GM10847 (cell line): Measurements from ENCODE around the gene ERICH6B.

Experiments used
- POLR2A ChIP-seq: IDR thresholded peaks from 2 replicates; pipeline ENCODE4 v1.6.1; 2011; ENCODE audit not compliant: insufficient read length; ENCODE audit errors: extremely low read depth

The ERICH6B gene

GRCh38 chr13:45548281-45548680, 67.3 kb downstream of the ERICH6B start:
- no peak for TF ChIP-seq POLR2A

- no peak for TF ChIP-seq POLR2A
These were observed 69.2 kb downstream of the ERICH6B start for GRCh38 chr13:45546410-45546765.

- no peak for TF ChIP-seq POLR2A
These were observed 69.7 kb downstream of the ERICH6B start for GRCh38 chr13:45545686-45546409.

DNA sequence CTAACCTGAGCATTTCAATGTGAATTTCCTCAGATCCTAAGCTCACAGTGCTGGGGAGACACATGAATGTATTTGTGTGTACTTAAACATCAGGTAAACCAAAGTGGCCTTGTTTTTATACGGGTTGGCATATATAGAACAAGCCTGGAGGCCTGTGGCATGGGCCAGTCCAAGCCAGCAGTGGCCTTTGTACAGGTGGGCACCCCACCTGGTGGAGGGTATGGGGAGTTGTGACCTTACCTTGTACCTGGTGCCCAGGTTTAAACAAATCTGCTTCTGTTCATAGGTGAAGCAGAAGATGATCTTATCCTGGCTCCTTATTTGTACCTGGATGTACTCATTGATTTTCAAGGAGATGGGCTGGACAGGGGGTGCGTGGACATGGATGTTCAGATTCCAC, 71.0 kb downstream of the ERICH6B start:
- no peak for TF ChIP-seq POLR2A

GRCh38 chr13:45542878-45543277, 72.7 kb downstream of the ERICH6B start:
- TF ChIP-seq POLR2A = no peak

DNA sequence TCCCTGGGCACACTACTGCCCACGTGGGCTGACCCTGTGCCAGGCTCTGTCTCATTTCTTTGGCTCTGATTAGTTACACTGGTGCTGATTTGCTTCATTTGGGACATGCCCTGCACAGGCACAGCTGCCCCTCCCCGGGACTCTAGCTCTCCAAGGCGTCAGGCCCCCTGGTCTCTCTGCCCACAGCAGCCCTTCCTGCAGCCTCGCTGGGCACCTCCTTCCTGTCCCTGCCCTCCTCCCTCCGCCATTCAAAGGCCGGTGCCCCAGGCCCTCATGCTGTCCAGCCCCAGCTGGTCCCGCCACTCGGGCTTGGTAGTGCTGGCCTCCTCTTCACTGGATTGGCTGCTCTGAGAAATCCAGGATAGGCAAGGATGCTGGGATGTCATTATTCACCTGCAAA, 73.1 kb downstream of the ERICH6B start:
- no peak for TF ChIP-seq POLR2A

DNA sequence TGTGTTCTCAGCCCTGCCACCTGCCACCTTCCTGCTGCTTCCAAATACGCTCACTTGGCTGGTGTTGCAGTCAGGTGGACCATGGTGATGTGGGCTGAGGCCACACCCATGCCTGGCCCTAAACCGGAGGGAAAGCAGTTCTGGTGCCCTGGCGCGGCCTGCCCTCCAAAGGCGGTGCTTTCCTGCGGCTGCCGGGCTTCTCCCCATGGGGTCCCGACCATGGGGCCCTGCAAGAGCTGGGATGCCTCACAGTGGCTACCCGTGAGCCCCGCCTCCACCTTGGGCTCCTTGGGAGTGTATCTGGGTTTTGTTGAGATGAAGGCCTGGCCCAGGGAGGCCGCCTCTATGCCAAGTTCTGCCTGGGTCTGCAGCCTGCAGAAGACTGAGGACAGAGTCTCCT, 73.7 kb downstream of the ERICH6B start:
- no peak for TF ChIP-seq POLR2A

DNA sequence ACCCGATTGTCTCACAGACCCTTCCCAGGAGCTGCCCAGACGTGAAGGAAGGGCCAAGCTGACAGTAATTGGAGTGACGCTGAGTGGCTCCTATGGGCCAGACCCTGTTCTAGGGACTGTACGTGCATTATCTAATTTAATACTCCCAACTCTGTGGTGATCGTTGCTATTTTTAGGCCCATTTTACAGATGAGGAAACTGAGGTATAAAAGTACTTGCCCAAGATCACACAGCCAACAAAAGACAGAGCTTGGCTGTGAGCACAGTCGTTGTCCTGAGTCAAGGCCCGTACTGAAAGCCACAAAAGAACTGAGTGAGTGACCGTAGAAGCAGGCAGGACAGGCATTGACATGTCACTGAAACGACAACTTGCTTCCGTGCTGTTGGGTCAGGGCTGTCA, 74.7 kb downstream of the ERICH6B start:
- no peak for TF ChIP-seq POLR2A

- no peak for TF ChIP-seq POLR2A
These were observed 75.3 kb downstream of the ERICH6B start for GRCh38 chr13:45540195-45540594.

DNA sequence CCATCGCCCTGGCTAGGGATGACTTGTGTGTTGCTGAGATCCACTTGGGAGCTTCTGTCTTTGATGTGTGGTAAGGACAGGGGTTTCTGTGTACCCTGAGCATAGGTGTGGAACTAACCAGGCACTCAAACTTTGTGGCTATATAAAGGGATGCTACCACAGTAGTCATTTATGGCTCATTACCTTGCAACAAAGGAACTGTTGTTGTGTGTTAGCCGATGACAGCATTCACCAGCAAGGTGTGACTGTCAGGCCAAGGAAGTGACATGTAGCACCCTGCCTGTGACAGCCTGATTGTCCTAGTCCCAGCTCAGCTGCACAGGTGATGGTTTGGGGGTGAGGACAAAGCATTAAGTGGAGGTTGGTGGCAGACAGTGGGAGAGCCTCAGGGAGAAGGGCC, 77.2 kb downstream of the ERICH6B start:
- TF ChIP-seq POLR2A = no peak

DNA sequence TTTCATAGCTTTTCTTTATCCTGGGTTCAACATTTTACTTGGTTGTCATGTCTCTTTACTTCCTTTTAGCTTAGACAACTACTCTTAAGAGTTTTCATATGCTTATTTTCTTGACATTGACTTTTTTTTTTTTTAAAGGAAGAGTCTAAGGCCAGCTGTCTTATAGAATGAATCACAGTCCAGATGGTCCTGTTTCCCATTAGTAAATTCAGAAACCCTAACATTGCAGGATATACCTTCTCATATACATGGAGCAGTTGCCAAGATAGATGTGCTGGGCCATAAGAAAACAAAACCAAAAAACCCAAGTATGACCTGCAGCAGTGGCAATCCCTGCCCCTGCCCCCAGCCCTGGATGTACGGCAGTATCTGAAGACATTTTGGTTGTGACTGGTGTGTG, 78.0 kb downstream of the ERICH6B start:
- no peak for TF ChIP-seq POLR2A

DNA sequence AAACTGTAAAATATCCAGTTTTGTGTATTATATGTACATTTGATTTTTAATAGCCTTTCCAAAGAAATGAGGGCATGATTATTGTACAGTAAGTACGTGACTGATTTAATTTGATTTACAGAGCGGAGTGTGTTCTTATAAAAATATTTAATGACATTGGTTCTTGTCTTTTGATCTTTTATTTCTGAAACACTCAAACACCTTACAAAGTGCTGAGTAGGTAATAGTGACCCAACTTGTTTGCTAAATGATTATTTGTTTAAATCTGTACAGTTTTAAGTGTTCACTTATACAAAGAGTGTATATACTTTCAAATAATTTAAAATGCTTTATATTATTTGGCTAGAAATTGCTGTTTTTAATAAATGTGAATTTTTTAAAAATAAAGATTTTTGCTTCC, 79.3 kb downstream of the ERICH6B start:
- no peak for TF ChIP-seq POLR2A

DNA sequence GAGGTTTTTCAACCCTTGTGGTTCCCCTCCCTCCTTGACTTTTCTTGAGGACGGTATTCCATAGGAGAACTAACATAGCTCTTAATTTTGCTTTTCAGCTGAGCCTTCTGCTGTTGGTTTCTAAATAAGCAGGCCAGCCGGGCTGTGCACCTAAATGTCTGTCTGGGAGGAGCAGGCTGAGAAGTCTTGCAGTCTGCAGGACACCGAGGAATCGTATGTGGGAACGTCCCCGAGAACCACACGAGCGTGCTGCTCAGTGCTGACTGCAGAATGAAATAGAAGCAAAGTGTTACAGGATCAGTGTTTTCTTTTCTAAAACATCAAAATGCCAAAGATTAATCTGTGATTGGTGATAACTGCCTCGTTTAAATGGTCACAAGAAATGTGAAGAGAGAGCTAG, 80.9 kb downstream of the ERICH6B start:
- TF ChIP-seq POLR2A = no peak

- no peak for TF ChIP-seq POLR2A
These were observed 85.8 kb downstream of the ERICH6B start for GRCh38 chr13:45529758-45530157.

- TF ChIP-seq POLR2A = no peak
These were observed 87.7 kb downstream of the ERICH6B start for GRCh38 chr13:45527699-45528462.

GRCh38 chr13:45522571-45522970, 93.0 kb downstream of the ERICH6B start:
- no peak for TF ChIP-seq POLR2A

DNA sequence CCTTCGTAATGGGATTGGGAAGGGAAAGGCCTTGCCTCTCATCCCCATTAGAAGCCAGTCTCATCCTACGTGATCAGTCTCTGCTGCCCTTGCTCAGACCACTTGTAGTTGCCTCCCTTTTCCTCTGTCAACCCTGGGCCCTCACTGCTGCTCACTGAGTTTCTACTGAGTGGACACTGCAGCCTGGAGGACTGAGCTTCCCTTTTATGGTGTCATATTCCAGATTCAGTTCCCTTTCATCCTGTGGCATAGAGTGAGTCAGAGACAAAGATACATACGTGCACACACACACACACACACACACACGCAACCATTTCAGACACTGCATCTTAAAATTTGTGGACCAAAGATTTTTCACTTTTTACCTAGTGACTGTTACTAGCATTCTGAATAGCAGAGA, 94.2 kb downstream of the ERICH6B start:
- no peak for TF ChIP-seq POLR2A
